HG03280 (cell line): ENCODE measurements around the gene PGP.

Experiments used
- ATAC-seq: cut with Tn5 transposase; IDR thresholded peaks from one replicate; pipeline ENCODE4 v1.9.1; 2021; ENCODE audit warnings: mild to moderate bottlenecking, moderate library complexity; ENCODE audit not compliant: unreplicated experiment

The PGP gene

DNA sequence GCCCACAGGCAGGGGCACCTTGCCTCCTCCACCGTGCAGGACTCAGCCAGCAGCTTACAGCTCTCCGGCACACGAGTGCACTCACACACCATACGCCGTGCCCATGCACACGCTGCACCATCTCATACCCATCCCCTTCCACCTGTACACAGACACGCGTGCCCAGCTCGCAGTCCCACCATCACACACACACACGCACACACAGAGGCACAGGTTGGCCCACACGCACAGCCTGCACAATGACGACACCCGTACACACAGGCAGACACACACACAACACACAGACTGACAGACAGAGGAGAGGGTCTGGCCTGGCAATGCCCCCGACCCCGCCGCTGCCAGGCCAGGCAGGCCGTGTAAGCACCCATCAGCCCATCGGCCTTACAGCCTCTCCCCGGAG lies 30.3 kb downstream of the PGP start:
- no peak for ATAC-seq

DNA sequence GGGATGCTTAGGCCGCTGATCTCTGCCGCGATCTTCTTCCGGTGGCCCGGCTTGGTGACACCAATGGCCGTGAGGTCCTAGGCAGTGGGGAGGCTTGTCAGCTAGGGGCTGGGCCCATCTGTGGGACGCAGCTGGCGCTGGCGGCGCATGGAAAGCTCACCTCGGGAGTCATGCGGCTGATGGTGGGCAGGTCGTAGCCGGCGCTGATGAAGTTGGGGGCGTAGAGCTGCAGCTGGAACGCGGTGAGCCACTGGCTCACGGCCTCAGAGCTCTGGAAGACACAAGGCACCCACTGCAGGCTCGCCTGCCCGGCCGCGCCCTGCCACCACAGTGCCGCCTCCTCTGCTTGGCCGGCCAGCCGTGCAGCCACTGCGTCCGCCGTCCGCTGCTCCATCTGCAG lies 31.0 kb downstream of the PGP start:
- ATAC-seq = no peak

DNA sequence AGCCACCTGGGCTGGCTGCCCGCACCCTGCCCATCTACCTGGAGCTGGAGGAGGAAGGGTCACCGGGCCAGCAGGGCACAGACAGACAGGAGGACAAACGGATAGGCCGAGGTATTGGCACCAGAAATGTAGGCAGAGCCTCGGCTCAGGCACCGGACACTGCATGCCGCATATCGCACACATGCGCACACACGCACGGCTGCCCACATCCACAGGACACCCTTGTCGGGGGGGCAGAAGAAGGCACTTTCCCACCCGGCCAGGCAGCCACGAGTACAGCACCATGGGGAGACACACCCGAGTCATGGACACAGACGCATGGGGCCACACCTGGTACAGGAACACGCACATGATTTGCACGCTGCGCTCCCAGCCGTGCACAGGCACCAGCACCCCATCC lies 32.7 kb downstream of the PGP start:
- no peak for ATAC-seq

DNA sequence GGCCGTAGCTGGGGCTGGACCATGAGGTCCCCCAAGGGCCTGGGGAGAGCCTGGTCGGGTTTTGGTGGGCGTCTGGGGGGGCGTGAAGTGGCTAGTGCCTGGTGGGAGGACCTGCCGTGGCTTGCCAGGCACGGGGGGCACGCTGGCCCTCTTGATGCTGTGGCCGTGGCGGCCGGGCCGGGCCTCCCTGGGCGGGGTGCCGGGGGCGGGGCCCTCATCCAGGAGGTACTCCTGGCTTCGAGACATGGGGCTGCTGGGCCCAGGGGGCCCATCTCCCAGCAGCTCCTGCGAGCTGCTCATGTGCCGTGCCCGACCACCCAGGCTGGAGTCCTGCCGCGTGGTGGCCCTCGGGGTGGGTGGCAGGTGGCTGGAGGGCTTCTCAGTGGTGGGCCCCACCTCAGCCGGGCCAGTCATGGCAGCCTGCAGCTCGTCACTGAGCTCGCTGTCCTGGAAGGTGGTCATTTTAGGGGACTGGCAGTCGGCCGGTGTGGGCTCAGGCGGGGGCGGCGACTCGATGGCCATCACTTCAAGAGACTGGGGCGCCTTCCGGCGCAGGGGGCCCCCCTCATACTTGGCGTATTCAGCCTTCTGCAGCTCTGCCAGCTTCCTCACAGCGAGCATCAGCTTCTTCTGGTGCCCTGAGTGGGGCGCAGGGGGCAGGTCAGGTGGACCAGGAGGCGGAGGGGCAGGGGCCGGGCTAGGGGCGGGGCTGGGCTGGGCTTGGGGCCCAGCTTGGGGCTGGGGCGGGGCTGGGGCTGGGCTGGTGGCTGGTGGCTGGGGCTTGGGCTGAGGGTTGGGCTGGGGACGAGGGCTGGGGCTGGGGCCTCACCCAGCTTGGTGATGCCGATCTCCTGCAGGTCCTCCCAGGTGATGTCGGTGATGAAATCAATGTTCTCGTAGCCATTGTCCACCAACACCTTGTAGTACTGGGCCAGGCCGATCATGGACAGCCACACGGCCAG lies 33.4 kb downstream of the PGP start:
- no peak for ATAC-seq

DNA sequence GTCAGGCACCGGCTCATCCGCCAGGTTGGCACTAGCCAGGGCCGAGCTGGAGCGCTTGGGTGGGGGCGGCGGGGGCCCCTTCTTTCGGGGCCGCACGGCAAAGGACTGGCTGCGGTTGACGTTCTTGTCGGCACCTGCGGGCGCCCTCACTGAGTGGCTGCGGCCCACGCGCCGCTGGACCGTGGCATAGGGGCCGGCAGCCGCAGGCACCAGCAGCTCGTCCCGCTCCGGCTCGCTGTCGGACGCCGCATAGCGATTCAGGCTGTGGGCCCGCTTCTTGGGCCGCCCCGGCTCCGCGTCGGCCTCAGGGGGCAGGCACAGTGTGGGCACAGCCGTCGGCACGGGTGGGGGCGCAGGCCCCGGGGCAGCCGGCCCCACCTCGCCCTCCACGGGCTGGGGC lies 34.2 kb downstream of the PGP start:
- no peak for ATAC-seq

DNA sequence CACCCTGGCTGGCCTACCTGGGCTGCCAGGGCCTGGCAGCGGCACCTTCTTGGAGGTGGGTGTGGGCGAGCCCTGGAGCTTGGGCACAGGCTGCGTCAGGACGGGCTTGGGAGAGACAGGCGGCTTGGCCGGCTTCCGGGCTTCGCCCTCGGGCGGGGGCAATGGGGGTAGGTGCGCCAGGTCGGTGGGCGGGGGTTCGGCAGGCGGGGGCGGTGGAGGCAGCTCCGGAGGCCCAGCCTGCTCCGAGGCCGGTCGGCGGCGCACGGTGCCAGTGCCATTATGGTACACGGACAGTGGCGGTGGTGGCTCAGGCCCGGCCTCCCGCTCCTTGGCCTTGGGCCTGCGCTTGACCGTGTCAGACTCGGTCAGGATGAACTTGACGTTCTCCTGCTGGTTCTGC lies 35.1 kb downstream of the PGP start:
- no peak for ATAC-seq

DNA sequence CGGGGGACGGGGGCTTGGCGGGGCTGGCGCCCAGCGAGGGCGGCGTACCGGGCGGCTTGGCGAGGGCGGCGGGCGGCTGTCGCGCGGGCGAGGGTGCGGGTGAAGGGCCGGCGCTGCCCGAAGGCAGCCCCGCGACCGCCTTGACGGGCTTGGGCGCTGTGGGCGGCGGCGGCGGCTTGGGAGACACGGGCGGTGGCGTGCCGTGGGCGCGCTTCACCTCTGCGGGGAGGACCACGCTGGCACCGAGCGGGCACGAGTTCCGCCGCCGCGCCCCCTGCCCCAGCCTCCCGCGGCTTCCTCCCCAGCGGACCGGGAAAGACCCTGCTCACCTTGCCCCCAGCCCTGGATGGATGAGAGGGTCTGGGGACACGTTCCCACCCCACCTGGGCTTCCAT lies 35.5 kb downstream of the PGP start:
- ATAC-seq = no peak

DNA sequence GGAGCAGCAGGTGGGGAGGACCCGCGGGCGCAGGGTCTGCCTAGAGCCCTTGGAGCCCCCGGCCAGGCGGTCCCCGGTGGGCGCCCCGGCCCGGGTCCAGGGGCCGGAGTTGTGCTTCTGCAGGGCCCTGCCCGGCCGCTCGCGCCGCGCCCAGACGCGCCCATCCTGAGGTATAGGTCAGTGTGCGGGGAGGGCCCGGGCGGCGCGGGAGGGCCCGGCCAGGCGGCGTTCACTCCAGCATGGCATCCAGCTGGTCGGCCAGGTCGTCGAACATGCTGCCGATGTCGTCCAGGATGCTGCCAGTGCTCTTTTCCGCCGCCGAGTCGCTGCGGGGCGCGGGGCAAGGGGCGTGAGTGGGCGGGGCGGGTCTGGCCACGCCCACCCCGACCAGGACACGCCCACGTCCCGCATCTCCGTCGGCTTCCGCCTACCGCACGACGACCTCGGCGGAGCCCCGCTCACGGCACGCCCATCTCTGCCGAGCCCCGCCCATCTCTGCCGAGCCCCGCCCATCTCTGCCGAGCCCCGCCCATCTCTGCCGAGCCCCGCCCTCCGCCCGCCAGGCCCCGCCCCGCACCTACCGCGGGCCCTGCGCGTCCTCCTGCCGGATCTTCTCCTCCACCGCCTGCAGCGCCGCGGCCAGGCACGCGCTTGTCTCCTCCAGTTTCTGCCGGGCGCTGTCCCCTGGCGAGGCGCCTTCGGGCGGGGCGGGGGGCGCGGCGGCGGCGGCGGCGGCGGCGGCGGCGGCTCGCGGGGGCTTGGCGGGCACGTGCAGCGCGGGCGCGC lies 36.1 kb downstream of the PGP start:
- no peak for ATAC-seq

DNA sequence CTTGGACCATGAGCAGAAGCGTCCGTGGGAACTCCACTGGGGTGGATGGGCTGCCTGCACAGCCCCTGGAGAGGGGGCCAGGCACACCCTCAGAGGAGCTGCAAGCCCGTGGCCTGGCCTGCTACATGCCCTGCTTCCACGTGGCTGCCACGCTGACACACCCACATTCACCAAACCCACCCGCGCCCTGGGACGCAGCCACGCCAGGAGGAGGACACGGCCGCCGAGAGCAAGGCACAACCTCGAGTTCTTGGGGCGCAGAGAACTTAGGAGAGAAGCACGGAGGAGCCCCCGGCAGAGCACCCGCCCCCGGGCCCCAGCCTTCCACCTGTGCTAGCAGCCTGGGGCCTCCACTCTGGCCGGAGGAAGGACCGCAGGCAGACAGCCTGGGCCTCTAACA lies 37.1 kb downstream of the PGP start:
- ATAC-seq = no peak

DNA sequence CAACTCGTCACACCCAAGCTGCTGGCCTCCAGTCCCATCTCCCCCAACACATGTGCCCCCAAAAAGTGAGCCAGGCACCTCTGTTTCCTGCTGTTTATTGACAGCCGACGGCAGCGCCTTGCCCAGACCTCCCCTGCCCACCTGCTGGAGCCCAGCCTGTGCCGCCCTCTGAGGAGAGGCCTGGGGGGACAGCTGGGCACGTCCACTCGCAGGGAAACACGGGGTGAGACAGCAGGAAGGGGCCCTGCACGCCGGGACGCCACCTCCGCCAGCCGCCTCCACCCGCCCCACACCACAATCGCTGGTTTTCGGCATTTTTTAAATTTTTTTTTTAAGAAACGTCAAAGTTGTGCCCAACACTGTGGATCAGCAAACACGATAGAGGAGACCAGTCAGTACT lies 37.5 kb downstream of the PGP start:
- no peak for ATAC-seq

DNA sequence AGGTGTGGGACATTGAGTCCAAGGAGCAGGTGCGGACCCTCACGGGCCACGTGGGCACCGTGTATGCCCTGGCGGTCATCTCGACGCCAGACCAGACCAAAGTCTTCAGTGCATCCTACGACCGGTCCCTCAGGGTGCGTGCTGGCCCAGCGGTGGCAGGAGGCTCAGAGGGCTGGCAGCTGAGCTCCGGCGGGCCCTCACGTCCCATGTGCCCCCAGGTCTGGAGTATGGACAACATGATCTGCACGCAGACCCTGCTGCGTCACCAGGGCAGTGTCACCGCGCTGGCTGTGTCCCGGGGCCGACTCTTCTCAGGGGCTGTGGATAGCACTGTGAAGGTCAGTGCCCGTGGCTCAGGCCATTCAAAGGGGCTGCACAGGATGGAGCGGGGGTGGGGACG lies 38.6 kb downstream of the PGP start:
- no peak for ATAC-seq

DNA sequence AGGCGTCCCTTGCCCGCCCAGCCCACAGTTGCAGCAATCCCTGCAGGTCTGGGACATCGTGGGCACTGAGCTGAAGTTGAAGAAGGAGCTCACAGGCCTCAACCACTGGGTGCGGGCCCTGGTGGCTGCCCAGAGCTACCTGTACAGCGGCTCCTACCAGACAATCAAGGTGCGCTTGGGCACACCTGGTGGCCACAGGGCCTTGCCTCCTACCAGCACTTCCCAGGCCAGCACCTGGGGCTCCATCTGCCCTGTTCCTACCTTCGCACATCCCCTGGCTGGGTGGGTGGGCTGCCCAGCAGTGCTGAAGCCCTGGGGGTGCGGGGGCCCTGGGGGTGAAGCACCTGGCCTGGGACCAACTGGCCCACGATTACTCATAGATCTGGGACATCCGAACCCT lies 39.2 kb downstream of the PGP start:
- no peak for ATAC-seq

DNA sequence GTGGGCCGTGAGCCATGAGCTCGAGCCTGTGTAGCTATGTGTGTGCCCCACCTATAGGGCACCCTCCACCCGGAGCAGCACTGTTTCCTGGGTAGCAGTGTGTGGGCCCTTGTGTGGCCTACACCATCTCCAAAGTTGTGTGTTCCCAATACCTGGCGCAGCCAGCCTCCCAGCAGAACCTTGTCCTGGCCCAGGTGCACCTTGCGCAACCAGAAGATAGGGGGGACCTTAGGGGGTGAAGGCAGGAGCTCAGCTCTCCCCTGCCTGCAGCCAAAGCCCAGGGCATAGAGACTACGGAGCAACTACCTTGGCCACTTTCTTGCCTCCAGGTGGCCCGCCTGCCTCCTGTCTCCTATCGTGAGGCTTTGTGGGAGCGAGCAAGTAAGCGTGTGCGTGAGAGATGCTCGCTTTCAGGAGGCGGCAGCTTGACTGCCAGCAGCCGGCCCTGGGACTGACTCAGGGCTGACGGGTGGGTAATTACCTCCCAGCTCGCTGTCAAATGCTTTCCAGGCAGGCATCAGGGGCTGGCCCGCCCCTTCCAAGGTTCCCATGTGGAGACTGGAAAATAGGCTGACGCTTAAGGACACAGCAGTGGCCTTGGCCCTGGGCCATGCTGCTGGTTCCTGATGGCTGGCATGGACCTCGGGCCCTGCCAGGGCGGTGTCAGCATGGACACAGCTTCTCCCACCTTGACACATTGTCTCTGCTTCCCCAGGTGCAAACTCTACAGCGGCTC lies 40.1 kb downstream of the PGP start:
- ATAC-seq = no peak

DNA sequence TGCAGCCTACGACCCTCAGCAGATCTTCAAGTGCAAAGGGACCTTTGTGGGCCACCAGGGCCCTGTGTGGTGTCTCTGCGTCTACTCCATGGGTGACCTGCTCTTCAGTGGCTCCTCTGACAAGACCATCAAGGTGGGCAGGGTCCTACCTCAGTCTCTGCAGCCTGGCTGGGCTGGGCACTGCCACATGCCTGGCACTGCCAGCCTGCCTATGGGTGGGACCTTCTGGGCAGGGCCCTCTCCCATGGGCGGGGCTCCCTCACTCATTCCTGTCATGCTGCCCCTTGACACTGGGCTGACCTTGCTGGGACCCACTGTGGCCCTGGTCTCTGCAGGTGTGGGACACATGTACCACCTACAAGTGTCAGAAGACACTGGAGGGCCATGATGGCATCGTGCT lies 40.7 kb downstream of the PGP start:
- ATAC-seq = no peak

DNA sequence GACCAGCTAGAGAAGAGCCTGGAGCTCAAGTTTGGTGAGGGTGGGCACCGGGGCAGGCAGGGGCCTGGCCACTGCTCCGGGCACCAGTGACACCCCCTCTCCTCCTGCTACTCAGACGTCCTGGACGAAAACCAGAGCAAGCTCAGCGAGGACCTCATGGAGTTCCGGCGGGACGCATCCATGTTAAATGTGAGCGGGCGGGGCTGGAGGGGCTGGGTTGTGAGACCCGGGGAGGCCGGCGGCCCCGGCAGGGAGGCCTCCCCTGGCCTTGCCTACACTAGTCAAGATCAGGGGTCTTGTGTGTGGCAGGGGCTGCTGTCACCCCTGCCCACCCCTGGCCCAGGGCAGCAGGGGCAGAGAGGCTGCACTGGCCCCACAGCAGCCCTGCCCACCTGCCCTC lies 41.3 kb downstream of the PGP start:
- no peak for ATAC-seq

DNA sequence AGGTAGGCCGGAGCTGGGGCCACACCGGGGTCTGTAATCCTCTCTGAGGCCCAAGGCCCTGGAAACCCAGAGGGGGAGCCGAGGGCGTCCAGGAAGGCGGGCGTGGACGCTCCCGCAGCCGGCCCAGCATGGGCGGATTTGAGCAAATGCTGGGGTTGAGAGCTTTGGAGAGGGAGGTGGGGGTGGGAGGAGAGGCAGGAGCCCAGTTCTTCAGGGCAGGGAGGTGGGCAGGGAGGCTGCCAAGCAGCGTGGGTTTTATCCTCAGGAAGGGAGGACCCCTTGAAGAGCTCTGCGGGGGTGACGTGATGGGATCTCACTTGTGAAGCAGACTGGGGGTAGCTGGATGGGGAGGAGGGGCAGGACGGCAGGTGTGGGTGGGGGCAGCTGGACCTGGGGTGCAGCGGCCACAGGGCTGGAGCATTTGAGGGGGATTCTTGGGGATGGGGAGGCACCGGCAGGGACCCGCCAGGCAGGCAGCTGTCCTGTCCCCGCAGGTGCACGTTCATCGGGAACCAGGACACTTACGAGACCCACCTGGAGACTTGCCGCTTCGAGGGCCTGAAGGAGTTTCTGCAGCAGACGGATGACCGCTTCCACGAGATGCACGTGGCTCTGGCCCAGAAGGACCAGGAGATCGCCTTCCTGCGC lies 41.8 kb downstream of the PGP start:
- ATAC-seq = no peak

DNA sequence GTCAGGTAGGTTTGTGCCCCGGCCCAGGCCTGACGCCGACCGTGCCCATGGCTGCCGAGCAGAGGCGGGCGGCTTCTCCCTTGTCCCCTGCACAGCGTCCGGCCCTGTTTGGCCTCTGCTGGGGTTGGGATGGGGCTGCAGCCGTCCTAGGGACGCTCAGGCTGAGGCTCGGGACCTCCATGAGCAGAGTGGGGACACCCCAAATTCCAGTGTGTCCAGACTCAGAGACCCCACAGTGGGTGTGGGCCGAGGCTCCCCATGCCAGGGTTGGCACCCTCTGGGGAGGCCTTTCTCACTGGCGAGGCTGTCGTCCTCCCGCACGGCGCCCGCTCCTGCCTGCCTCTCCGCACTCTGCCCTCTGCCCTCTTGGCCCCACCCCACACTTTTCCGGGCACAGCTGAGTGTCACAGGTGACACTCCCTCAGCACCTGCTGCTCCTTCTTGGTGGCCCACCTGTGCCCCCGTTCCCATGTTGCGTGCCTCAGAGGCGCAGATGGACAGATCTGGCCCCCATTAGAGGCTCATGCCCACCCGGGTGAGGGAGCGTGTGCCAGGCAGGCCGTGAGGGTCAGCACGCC lies 43.0 kb downstream of the PGP start:
- no peak for ATAC-seq

DNA sequence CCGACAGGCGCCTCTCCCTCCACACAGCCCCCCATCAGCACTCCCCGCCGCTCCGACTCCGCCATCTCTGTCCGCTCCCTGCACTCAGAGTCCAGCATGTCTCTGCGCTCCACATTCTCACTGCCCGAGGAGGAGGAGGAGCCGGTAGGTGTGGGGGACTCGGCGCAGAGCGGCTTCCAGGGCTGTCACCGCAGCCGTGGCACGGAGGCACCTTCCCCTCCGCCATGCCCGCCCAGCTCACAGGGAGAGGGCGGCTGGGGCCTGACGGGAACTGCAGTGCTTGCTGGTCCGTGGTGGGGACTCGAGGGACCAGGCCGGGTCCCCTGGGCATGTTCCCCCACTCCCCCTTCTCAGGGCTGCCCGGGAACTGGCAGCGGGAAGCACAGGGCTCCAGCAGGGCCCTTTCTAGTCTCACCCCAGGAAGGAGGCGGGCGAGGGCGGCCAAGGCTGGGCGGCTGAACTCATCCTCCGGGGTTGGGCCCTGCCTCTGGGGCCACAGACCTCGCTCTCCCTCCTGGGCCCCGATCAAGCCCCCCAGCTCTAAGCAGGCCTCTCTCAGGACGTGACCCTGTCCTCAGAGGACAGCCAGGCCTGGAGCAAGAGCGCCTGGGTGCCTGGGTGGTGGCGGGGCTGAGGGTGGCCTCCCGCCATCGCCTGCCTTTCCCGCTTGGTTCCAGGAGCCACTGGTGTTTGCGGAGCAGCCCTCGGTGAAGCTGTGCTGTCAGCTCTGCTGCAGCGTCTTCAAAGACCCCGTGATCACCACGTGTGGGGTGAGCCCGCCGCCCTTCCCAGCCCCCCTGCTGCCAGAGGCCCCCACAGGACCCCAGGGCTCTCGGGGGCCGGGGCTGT lies 43.8 kb downstream of the PGP start:
- ATAC-seq = no peak

DNA sequence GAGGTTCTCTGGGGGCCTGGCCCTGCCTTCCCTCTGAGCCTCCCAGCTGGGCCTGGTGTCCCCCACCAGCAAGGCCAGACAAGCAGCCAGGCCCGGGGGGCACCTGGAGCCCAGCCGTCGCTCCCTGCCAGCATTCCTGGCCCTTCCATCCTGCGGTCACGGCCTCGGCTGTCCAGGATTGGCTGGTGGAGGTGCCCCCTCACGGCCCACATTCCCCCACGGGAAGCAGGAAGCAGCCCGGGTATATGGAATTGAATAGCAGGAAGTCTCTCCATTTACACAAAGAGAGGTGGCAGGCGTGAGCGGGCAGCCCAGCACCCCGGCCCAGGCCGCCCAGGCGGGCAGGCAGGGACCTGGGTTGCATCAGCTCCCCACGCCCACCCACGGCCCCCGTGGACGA lies 44.6 kb downstream of the PGP start:
- no peak for ATAC-seq
